ENCODE measurements around the gene PEX7. TPM values are rescaled to one million over a fixed set of nuclear protein-coding genes. Genes with fewer than 3 reads are reported as not detected.

PEX7 gene
- total RNA-seq, 1 donor from 2014 or later = 12.5 TPM

- TF ChIP-seq CTCF (conservative IDR thresholded peaks at IDR 0.05; ENCODE audit: low read depth, low read length) = no peak
- no peak for DNase-seq (ENCODE audit: low read depth)
- H3K4me3 ChIP-seq (ENCODE audit: low read depth, low read length) = no peak overlapping the region
Observed at GRCh38 chr6:136960781-136961180, 138.4 kb downstream of the PEX7 start.

- DNase-seq (ENCODE audit: low read depth) = no peak
- no peak overlapping the region for H3K4me3 ChIP-seq (ENCODE audit: low read depth, low read length)
- TF ChIP-seq CTCF (conservative IDR thresholded peaks at IDR 0.05; ENCODE audit: low read depth, low read length) = no peak
Observed at GRCh38 chr6:136961848-136962247, 139.5 kb downstream of the PEX7 start.

GRCh38 chr6:136962661-136963060 is 140.3 kb downstream of the PEX7 start:
- H3K4me3 ChIP-seq (ENCODE audit: low read depth, low read length) = no peak overlapping the region
- TF ChIP-seq CTCF (conservative IDR thresholded peaks at IDR 0.05; ENCODE audit: low read depth, low read length) = no peak
- DNase-seq (ENCODE audit: low read depth) = no peak

- H3K4me3 ChIP-seq (ENCODE audit: low read depth, low read length) = no peak overlapping the region
- no peak for TF ChIP-seq CTCF (conservative IDR thresholded peaks at IDR 0.05; ENCODE audit: low read depth, low read length)
- no peak for DNase-seq (ENCODE audit: low read depth)
Observed at GRCh38 chr6:136963259-136963658, 140.9 kb downstream of the PEX7 start.

Other genes with a start within 250 kb of the PEX7 start
- gene MAP3K5, start 30.1 kb upstream of the PEX7 start, total RNA-seq = 7.8 and 12.2 TPM in 2 replicates
- not detected in 2 replicates for gene SLC35D3, start 99.7 kb downstream of the PEX7 start, total RNA-seq
- gene IL20RA, start 222.4 kb downstream of the PEX7 start, total RNA-seq = 0.22 TPM in 1 of 2 replicates, not detected in the other

All from epithelial cell of proximal tubule (primary cell).